RWPE2 (cell line): ENCODE measurements around the gene NEXN.

Experiments
- ATAC-seq: fragments of 200-7000 bp; cut with Tn5 transposase; 3 replicates; pipeline ENCODE4 v1.9.1; 2021; ENCODE audit warnings: low read depth
- DNase-seq: peaks from one replicate; pipeline ENCODE4 v3.0.0-alpha.2; 2020; ENCODE audit warnings: low spot score
- H3K27ac ChIP-seq: fragments of 450-650 bp; 2 replicates; pipeline ENCODE4 v1.5.1; 2017; ENCODE audit warnings: mild to moderate bottlenecking; ENCODE audit not compliant: poor library complexity, severe bottlenecking
- H3K27me3 ChIP-seq: fragments of 250-450 bp; sonication (Bioruptor Pico); 2 replicates; pipeline ENCODE4 v1.5.1; 2021; ENCODE audit warnings: mild to moderate bottlenecking, moderate library complexity; ENCODE audit not compliant: insufficient read depth, poor library complexity, severe bottlenecking
- H3K36me3 ChIP-seq: fragments of 250-450 bp; sonication (Bioruptor Pico); 2 replicates; pipeline ENCODE4 v1.5.1; 2020; ENCODE audit warnings: low read depth, mild to moderate bottlenecking, moderate library complexity
- H3K4me1 ChIP-seq: fragments of 250-450 bp; sonication (Bioruptor Pico); 2 replicates; pipeline ENCODE4 v1.5.1; 2021; ENCODE audit warnings: mild to moderate bottlenecking, moderate library complexity; ENCODE audit not compliant: insufficient read depth, poor library complexity, severe bottlenecking
- H3K4me3 ChIP-seq: fragments of 250-450 bp; sonication (Bioruptor Pico); 2 replicates; pipeline ENCODE4 v1.5.1; 2021; ENCODE audit warnings: mild to moderate bottlenecking, moderate library complexity; ENCODE audit not compliant: severe bottlenecking
- H3K9me3 ChIP-seq: fragments of 250-450 bp; sonication (Bioruptor Pico); 2 replicates; pipeline ENCODE4 v1.5.1; 2021; ENCODE audit warnings: mild to moderate bottlenecking, moderate library complexity; ENCODE audit not compliant: severe bottlenecking
- CTCF ChIP-seq: fragments of 450-650 bp; IDR thresholded peaks from one replicate; pipeline ENCODE4 v1.5.1; 2017; ENCODE audit warnings: mild to moderate bottlenecking, moderate library complexity; ENCODE audit not compliant: poor library complexity, severe bottlenecking

NEXN gene

GRCh38 chr1:77945345-77945744 is 56.9 kb downstream of the NEXN start:
- DNase-seq (no peak), ATAC-seq (no peak)
- peaks cover 80% of the 10 kb centered on the region for H3K36me3 ChIP-seq
- no peaks in the 10 kb centered on the region for H3K9me3 ChIP-seq
- H3K27me3 ChIP-seq, result no peaks in the 10 kb centered on the region
- H3K27ac ChIP-seq, result no peak overlapping the region
- no peaks in the 10 kb centered on the region for H3K4me1 ChIP-seq
- TF ChIP-seq CTCF, result no peak
- no peak overlapping the region for H3K4me3 ChIP-seq

- H3K4me3 ChIP-seq, result no peak overlapping the region
- H3K9me3 ChIP-seq, result no peaks in the 10 kb centered on the region
- H3K27ac ChIP-seq, result no peak overlapping the region
- DNase-seq (no peak), ATAC-seq (peak; percentile 64)
- H3K4me1 ChIP-seq, result no peaks in the 10 kb centered on the region
- H3K27me3 ChIP-seq, result no peaks in the 10 kb centered on the region
- H3K36me3 ChIP-seq, result peaks cover 100% of the 10 kb centered on the region
- peak; percentile 29 for TF ChIP-seq CTCF
Measured at GRCh38 chr1:77948841-77949424, 60.5 kb downstream of the NEXN start.

- Histone ChIP-seq H3K36me3 (peaks cover 100% of the 10 kb centered on the region), H3K9me3 (no peaks in the 10 kb centered on the region), H3K4me3 (no peak overlapping the region), H3K27me3 (no peaks in the 10 kb centered on the region), H3K4me1 (no peaks in the 10 kb centered on the region), H3K27ac (no peak overlapping the region)
- DNase-seq (no peak), ATAC-seq (no peak)
- TF ChIP-seq CTCF, result no peak
Measured at GRCh38 chr1:77950873-77951272, 62.4 kb downstream of the NEXN start.

GRCh38 chr1:77951328-77951727 is 62.9 kb downstream of the NEXN start:
- TF ChIP-seq CTCF, result no peak
- Histone ChIP-seq H3K9me3 (no peaks in the 10 kb centered on the region), H3K4me1 (no peaks in the 10 kb centered on the region), H3K36me3 (peaks cover 100% of the 10 kb centered on the region), H3K27me3 (no peaks in the 10 kb centered on the region), H3K27ac (no peak overlapping the region), H3K4me3 (no peak overlapping the region)
- DNase-seq, result no peak
- ATAC-seq, result no peak

GRCh38 chr1:77953907-77954306 is 65.5 kb downstream of the NEXN start:
- H3K27me3 ChIP-seq, result no peaks in the 10 kb centered on the region
- TF ChIP-seq CTCF, result no peak
- no peak overlapping the region for H3K27ac ChIP-seq
- ATAC-seq (no peak), DNase-seq (no peak)
- no peaks in the 10 kb centered on the region for H3K9me3 ChIP-seq
- H3K4me3 ChIP-seq, result no peak overlapping the region
- H3K36me3 ChIP-seq, result peaks cover 100% of the 10 kb centered on the region
- no peaks in the 10 kb centered on the region for H3K4me1 ChIP-seq
